Measurements from ENCODE around the gene TMEM14A.
A peak's percentile ranks its signal among the peaks of the same experiment; 100 is the strongest.

TMEM14A gene

GRCh38 chr6:52724042-52724405, 53.1 kb downstream of the TMEM14A start:
- Histone ChIP-seq H3K36me3 (ENCODE audit: control insufficient read depth, insufficient read depth, low read length) (no peaks in the 10 kb centered on the region), H3K27ac (ENCODE audit: low read depth, low read length) (no peak overlapping the region), H3K4me1 (ENCODE audit: control insufficient read depth, insufficient read depth, low read length) (peaks cover 4% of the 10 kb centered on the region; the same call in 1 of the 2 replicates), H3K27me3 (ENCODE audit: control insufficient read depth, insufficient read depth, low read length) (no peaks in the 10 kb centered on the region), H3K9me3 (ENCODE audit: control insufficient read depth, insufficient read depth, low read depth, low read length) (no peaks in the 10 kb centered on the region), H3K4me3 (ENCODE audit: low read depth, low read length) (no peak overlapping the region), H3K9ac (ENCODE audit: low read length) (no peak overlapping the region)

- Histone ChIP-seq H3K4me1 (ENCODE audit: control insufficient read depth, insufficient read depth, low read length) (peaks cover 4% of the 10 kb centered on the region; the same call in 1 of the 2 replicates), H3K9me3 (ENCODE audit: control insufficient read depth, insufficient read depth, low read depth, low read length) (no peaks in the 10 kb centered on the region), H3K9ac (ENCODE audit: low read length) (no peak overlapping the region), H3K27me3 (ENCODE audit: control insufficient read depth, insufficient read depth, low read length) (no peaks in the 10 kb centered on the region), H3K27ac (ENCODE audit: low read depth, low read length) (no peak overlapping the region), H3K36me3 (ENCODE audit: control insufficient read depth, insufficient read depth, low read length) (no peaks in the 10 kb centered on the region), H3K4me3 (ENCODE audit: low read depth, low read length) (no peak overlapping the region)
These were observed 53.7 kb downstream of the TMEM14A start for GRCh38 chr6:52724406-52725121.

GRCh38 chr6:52725143-52725534, 54.2 kb downstream of the TMEM14A start:
- no peaks in the 10 kb centered on the region for H3K27me3 ChIP-seq (ENCODE audit: control insufficient read depth, insufficient read depth, low read length)
- H3K9me3 ChIP-seq (ENCODE audit: control insufficient read depth, insufficient read depth, low read depth, low read length), result no peaks in the 10 kb centered on the region
- no peak overlapping the region for H3K27ac ChIP-seq (ENCODE audit: low read depth, low read length)
- no peaks in the 10 kb centered on the region for H3K36me3 ChIP-seq (ENCODE audit: control insufficient read depth, insufficient read depth, low read length)
- peaks cover 4% of the 10 kb centered on the region; the same call in 1 of the 2 replicates for H3K4me1 ChIP-seq (ENCODE audit: control insufficient read depth, insufficient read depth, low read length)
- no peak overlapping the region for H3K9ac ChIP-seq (ENCODE audit: low read length)
- no peak overlapping the region for H3K4me3 ChIP-seq (ENCODE audit: low read depth, low read length)

GRCh38 chr6:52725535-52726192, 54.8 kb downstream of the TMEM14A start:
- Histone ChIP-seq H3K36me3 (ENCODE audit: control insufficient read depth, insufficient read depth, low read length) (no peaks in the 10 kb centered on the region), H3K4me1 (ENCODE audit: control insufficient read depth, insufficient read depth, low read length) (peaks cover 4% of the 10 kb centered on the region), H3K27ac (ENCODE audit: low read depth, low read length) (no peak overlapping the region), H3K9ac (ENCODE audit: low read length) (no peak overlapping the region), H3K9me3 (ENCODE audit: control insufficient read depth, insufficient read depth, low read depth, low read length) (no peaks in the 10 kb centered on the region), H3K27me3 (ENCODE audit: control insufficient read depth, insufficient read depth, low read length) (no peaks in the 10 kb centered on the region), H3K4me3 (ENCODE audit: low read depth, low read length) (no peak overlapping the region)

- no peak overlapping the region for H3K4me3 ChIP-seq (ENCODE audit: low read depth, low read length)
These were observed 55.3 kb downstream of the TMEM14A start for GRCh38 chr6:52726193-52726542.

GRCh38 chr6:52726741-52727535, 56.0 kb downstream of the TMEM14A start:
- Histone ChIP-seq H3K9me3 (ENCODE audit: control insufficient read depth, insufficient read depth, low read depth, low read length) (no peaks in the 10 kb centered on the region), H3K27me3 (ENCODE audit: control insufficient read depth, insufficient read depth, low read length) (no peaks in the 10 kb centered on the region), H3K4me3 (ENCODE audit: low read depth, low read length) (no peak overlapping the region), H3K9ac (ENCODE audit: low read length) (no peak overlapping the region), H3K4me1 (ENCODE audit: control insufficient read depth, insufficient read depth, low read length) (peaks cover 15% of the 10 kb centered on the region), H3K36me3 (ENCODE audit: control insufficient read depth, insufficient read depth, low read length) (no peaks in the 10 kb centered on the region), H3K27ac (ENCODE audit: low read depth, low read length) (no peak overlapping the region)

More at GRCh38 chr6:52726193-52726542, 55.3 kb downstream of the TMEM14A start:
- no peaks in the 10 kb centered on the region for H3K9me3 ChIP-seq (ENCODE audit: control insufficient read depth, insufficient read depth, low read depth, low read length)
- no peak overlapping the region for H3K9ac ChIP-seq (ENCODE audit: low read length)
- no peaks in the 10 kb centered on the region for H3K27me3 ChIP-seq (ENCODE audit: control insufficient read depth, insufficient read depth, low read length)
- H3K27ac ChIP-seq (ENCODE audit: low read depth, low read length), result no peak overlapping the region
- H3K36me3 ChIP-seq (ENCODE audit: control insufficient read depth, insufficient read depth, low read length), result no peaks in the 10 kb centered on the region
- H3K4me1 ChIP-seq (ENCODE audit: control insufficient read depth, insufficient read depth, low read length), result peaks cover 7% of the 10 kb centered on the region

- peaks cover 17% of the 10 kb centered on the region for H3K4me1 ChIP-seq (ENCODE audit: control insufficient read depth, insufficient read depth, low read length)
- H3K9ac ChIP-seq (ENCODE audit: low read length), result no peak overlapping the region
- H3K9me3 ChIP-seq (ENCODE audit: control insufficient read depth, insufficient read depth, low read depth, low read length), result no peaks in the 10 kb centered on the region
- no peak overlapping the region for H3K4me3 ChIP-seq (ENCODE audit: low read depth, low read length)
- H3K36me3 ChIP-seq (ENCODE audit: control insufficient read depth, insufficient read depth, low read length), result no peaks in the 10 kb centered on the region
- no peaks in the 10 kb centered on the region for H3K27me3 ChIP-seq (ENCODE audit: control insufficient read depth, insufficient read depth, low read length)
- no peak overlapping the region for H3K27ac ChIP-seq (ENCODE audit: low read depth, low read length)
These were observed 57.0 kb downstream of the TMEM14A start for GRCh38 chr6:52727908-52728307.

GRCh38 chr6:52728394-52728793, 57.5 kb downstream of the TMEM14A start:
- H3K9me3 ChIP-seq (ENCODE audit: control insufficient read depth, insufficient read depth, low read depth, low read length), result no peaks in the 10 kb centered on the region
- H3K27me3 ChIP-seq (ENCODE audit: control insufficient read depth, insufficient read depth, low read length), result no peaks in the 10 kb centered on the region
- H3K4me3 ChIP-seq (ENCODE audit: low read depth, low read length), result no peak overlapping the region
- peaks cover 17% of the 10 kb centered on the region for H3K4me1 ChIP-seq (ENCODE audit: control insufficient read depth, insufficient read depth, low read length)
- H3K9ac ChIP-seq (ENCODE audit: low read length), result no peak overlapping the region
- no peak overlapping the region for H3K27ac ChIP-seq (ENCODE audit: low read depth, low read length)
- no peaks in the 10 kb centered on the region for H3K36me3 ChIP-seq (ENCODE audit: control insufficient read depth, insufficient read depth, low read length)

- Histone ChIP-seq H3K9me3 (ENCODE audit: control insufficient read depth, insufficient read depth, low read depth, low read length) (0 out of 2 replicates have a peak, but pooled peaks cover 2% of the 10 kb centered on the region), H3K4me1 (ENCODE audit: control insufficient read depth, insufficient read depth, low read length) (peaks cover 16% of the 10 kb centered on the region), H3K27ac (ENCODE audit: low read depth, low read length) (no peak overlapping the region), H3K27me3 (ENCODE audit: control insufficient read depth, insufficient read depth, low read length) (no peaks in the 10 kb centered on the region), H3K36me3 (ENCODE audit: control insufficient read depth, insufficient read depth, low read length) (no peaks in the 10 kb centered on the region), H3K4me3 (ENCODE audit: low read depth, low read length) (no peak overlapping the region), H3K9ac (ENCODE audit: low read length) (no peak overlapping the region)
These were observed 58.7 kb downstream of the TMEM14A start for GRCh38 chr6:52729576-52729975.

- Histone ChIP-seq H3K27me3 (ENCODE audit: control insufficient read depth, insufficient read depth, low read length) (no peaks in the 10 kb centered on the region), H3K4me3 (ENCODE audit: low read depth, low read length) (peak overlapping the region; percentile 10; the same call in 1 of the 2 replicates), H3K36me3 (ENCODE audit: control insufficient read depth, insufficient read depth, low read length) (no peaks in the 10 kb centered on the region), H3K27ac (ENCODE audit: low read depth, low read length) (no peak overlapping the region), H3K9ac (ENCODE audit: low read length) (no peak overlapping the region), H3K9me3 (ENCODE audit: control insufficient read depth, insufficient read depth, low read depth, low read length) (0 out of 2 replicates have a peak, but pooled peaks cover 2% of the 10 kb centered on the region), H3K4me1 (ENCODE audit: control insufficient read depth, insufficient read depth, low read length) (peaks cover 24% of the 10 kb centered on the region)
These were observed 60.8 kb downstream of the TMEM14A start for GRCh38 chr6:52731719-52732118.

- Histone ChIP-seq H3K27me3 (ENCODE audit: control insufficient read depth, insufficient read depth, low read length) (no peaks in the 10 kb centered on the region), H3K9ac (ENCODE audit: low read length) (no peak overlapping the region), H3K27ac (ENCODE audit: low read depth, low read length) (no peak overlapping the region), H3K4me1 (ENCODE audit: control insufficient read depth, insufficient read depth, low read length) (peaks cover 25% of the 10 kb centered on the region), H3K4me3 (ENCODE audit: low read depth, low read length) (no peak overlapping the region), H3K9me3 (ENCODE audit: control insufficient read depth, insufficient read depth, low read depth, low read length) (0 out of 2 replicates have a peak, but pooled peaks cover 2% of the 10 kb centered on the region), H3K36me3 (ENCODE audit: control insufficient read depth, insufficient read depth, low read length) (no peaks in the 10 kb centered on the region)
These were observed 62.3 kb downstream of the TMEM14A start for GRCh38 chr6:52733172-52733571.
